ENCODE results near the gene DCLK1. TPM values are rescaled to one million over a fixed set of nuclear protein-coding genes. Genes with fewer than 3 reads are reported as not detected.

Gene DCLK1
- total RNA-seq, 1 donor from 2014 or later, result 2.9 TPM

GRCh38 chr13:35810321-35810720 is 320.9 kb downstream of the DCLK1 start:
- DNase-seq (ENCODE audit: low read depth), result no peak
- Histone ChIP-seq H3K27me3 (ENCODE audit: control insufficient read depth, insufficient read depth, low read length) (no peaks in the 10 kb centered on the region), H3K36me3 (ENCODE audit: control insufficient read depth, insufficient read depth, low read length) (no peaks in the 10 kb centered on the region), H3K4me3 (ENCODE audit: low read depth, low read length) (no peak overlapping the region)
- no peak for TF ChIP-seq CTCF (IDR thresholded peaks at IDR 0.05; ENCODE audit: insufficient read depth, low read length, poor library complexity, severe bottlenecking)

DNA sequence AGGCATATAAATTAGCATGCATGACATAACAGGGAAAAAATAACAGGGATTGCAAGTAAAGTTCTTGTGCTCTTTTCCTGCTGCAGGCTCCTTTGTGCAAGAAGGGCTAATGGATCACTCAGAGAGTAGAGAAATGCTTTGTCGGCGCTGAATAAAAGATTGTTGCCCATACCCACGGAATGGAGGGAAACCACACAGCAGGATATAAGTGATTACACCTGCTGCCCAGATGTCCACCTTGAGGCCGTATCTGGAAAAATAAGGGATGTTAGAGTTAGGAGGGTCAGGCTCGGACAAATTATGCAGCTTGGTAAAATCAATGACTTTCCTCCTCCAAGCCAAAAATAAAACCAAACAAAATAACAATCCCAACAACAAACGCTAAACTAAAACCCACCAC is 322.3 kb downstream of the DCLK1 start:
- no peak for TF ChIP-seq CTCF (IDR thresholded peaks at IDR 0.05; ENCODE audit: insufficient read depth, low read length, poor library complexity, severe bottlenecking)
- Histone ChIP-seq H3K27me3 (ENCODE audit: control insufficient read depth, insufficient read depth, low read length) (no peaks in the 10 kb centered on the region), H3K4me3 (ENCODE audit: low read depth, low read length) (no peak overlapping the region), H3K36me3 (ENCODE audit: control insufficient read depth, insufficient read depth, low read length) (no peaks in the 10 kb centered on the region)
- DNase-seq (ENCODE audit: low read depth), result no peak

- no peak for DNase-seq (ENCODE audit: low read depth)
- Histone ChIP-seq H3K36me3 (ENCODE audit: control insufficient read depth, insufficient read depth, low read length) (no peaks in the 10 kb centered on the region), H3K4me3 (ENCODE audit: low read depth, low read length) (no peak overlapping the region), H3K27me3 (ENCODE audit: control insufficient read depth, insufficient read depth, low read length) (no peaks in the 10 kb centered on the region)
- TF ChIP-seq CTCF (IDR thresholded peaks at IDR 0.05; ENCODE audit: insufficient read depth, low read length, poor library complexity, severe bottlenecking), result no peak
Observed at GRCh38 chr13:35804901-35805300, 326.3 kb downstream of the DCLK1 start.

DNA sequence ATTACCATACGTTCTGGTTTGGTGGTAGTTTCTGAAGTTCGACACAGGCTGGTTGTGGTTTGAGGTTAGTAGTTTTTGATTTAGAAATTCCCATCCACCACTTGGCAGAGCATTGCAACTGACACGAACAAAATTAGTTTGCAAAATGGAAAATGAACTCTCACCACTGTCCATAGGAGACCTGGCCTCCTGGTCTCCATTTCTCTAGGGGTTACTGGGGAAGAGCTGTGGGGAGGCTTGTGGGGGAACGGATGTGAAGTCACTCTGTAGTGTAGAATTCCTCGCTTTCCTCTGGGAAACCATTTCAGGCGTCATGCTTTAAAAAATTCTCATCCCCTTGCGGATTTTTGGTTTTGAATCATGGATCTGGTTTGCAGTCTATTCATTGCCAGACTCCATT is 333.2 kb downstream of the DCLK1 start:
- TF ChIP-seq CTCF (IDR thresholded peaks at IDR 0.05; ENCODE audit: insufficient read depth, low read length, poor library complexity, severe bottlenecking), result no peak
- Histone ChIP-seq H3K27me3 (ENCODE audit: control insufficient read depth, insufficient read depth, low read length) (no peaks in the 10 kb centered on the region), H3K36me3 (ENCODE audit: control insufficient read depth, insufficient read depth, low read length) (no peaks in the 10 kb centered on the region)

DNA sequence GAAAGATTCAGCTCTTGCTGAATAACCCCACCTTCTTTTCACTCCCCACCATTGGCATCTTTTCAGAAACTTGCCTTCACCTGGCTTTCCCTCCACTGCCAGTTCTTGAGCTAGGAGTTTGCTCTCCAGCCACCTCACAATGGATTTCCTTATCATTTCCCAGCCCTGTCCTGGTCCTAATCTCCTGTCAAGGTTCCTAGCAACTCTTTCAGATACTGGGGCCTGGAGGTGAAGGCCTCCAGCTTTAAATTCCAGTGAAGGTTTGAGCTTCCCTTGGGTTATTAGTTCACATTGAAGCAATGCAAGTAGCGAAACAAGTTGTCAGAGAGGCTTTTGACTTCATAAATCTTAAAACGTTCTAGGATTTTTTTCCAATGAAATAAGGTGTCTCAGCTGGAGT is 333.9 kb downstream of the DCLK1 start:
- DNase-seq (ENCODE audit: low read depth), result no peak
- H3K36me3 ChIP-seq (ENCODE audit: control insufficient read depth, insufficient read depth, low read length), result no peaks in the 10 kb centered on the region
- no peaks in the 10 kb centered on the region for H3K27me3 ChIP-seq (ENCODE audit: control insufficient read depth, insufficient read depth, low read length)
- no peak overlapping the region for H3K4me3 ChIP-seq (ENCODE audit: low read depth, low read length)
- no peak for TF ChIP-seq CTCF (IDR thresholded peaks at IDR 0.05; ENCODE audit: insufficient read depth, low read length, poor library complexity, severe bottlenecking)

More for the DNA sequence above, 333.2 kb downstream of the DCLK1 start:
- no peak for DNase-seq (ENCODE audit: low read depth)
- H3K4me3 ChIP-seq (ENCODE audit: low read depth, low read length), result no peak overlapping the region

- DNase-seq (ENCODE audit: low read depth), result no peak
- TF ChIP-seq CTCF (IDR thresholded peaks at IDR 0.05; ENCODE audit: insufficient read depth, low read length, poor library complexity, severe bottlenecking), result no peak
- H3K36me3 ChIP-seq (ENCODE audit: control insufficient read depth, insufficient read depth, low read length), result no peaks in the 10 kb centered on the region
Observed at GRCh38 chr13:35796623-35797022, 334.6 kb downstream of the DCLK1 start.

More at GRCh38 chr13:35796623-35797022, 334.6 kb downstream of the DCLK1 start:
- Histone ChIP-seq H3K4me3 (ENCODE audit: low read depth, low read length) (no peak overlapping the region), H3K27me3 (ENCODE audit: control insufficient read depth, insufficient read depth, low read length) (no peaks in the 10 kb centered on the region)
